Measurements from ENCODE around the gene SPPL3.
"Not testable (repeated sequence)": the region's sequence is repeated elsewhere in the genome, so short reads cannot be mapped to it uniquely, and the experiment has no call there.

The SPPL3 gene

GRCh38 chr12:120921637-120922036, 17.5 kb upstream of the SPPL3 start:
- no peak for DNase-seq (ENCODE audit: low read depth in 2 of 3, low spot score in 1 of 3)

GRCh38 chr12:120920178-120920577, 16.0 kb upstream of the SPPL3 start:
- no peak for DNase-seq (ENCODE audit: low read depth in 2 of 3, low spot score in 1 of 3)

GRCh38 chr12:120917748-120918147, 13.6 kb upstream of the SPPL3 start:
- no peak for DNase-seq (ENCODE audit: low read depth in 2 of 3, low spot score in 1 of 3)

- DNase-seq (ENCODE audit: low read depth in 2 of 3, low spot score in 1 of 3), result no peak
Observed at GRCh38 chr12:120916561-120916960, 12.4 kb upstream of the SPPL3 start.

- DNase-seq (ENCODE audit: low read depth in 2 of 3, low spot score in 1 of 3), result no peak
Observed at GRCh38 chr12:120914794-120915193, 10.6 kb upstream of the SPPL3 start.

- DNase-seq (ENCODE audit: low read depth in 2 of 3, low spot score in 1 of 3), result no peak
Observed at GRCh38 chr12:120909633-120910298, 5.6 kb upstream of the SPPL3 start.

- no peak for DNase-seq (ENCODE audit: low read depth in 2 of 3, low spot score in 1 of 3)
Observed at GRCh38 chr12:120905856-120906384, 1.8 kb upstream of the SPPL3 start.

- peak; percentile 39 to 57 (median 45) for DNase-seq (ENCODE audit: low read depth in 2 of 3, low spot score in 1 of 3)
Observed at GRCh38 chr12:120903412-120904196, 554 bp downstream of the SPPL3 start.

GRCh38 chr12:120902846-120903411, 1.2 kb downstream of the SPPL3 start:
- no peak for DNase-seq (ENCODE audit: low read depth in 2 of 3, low spot score in 1 of 3)

GRCh38 chr12:120901818-120902217, 2.3 kb downstream of the SPPL3 start:
- DNase-seq (ENCODE audit: low read depth in 2 of 3, low spot score in 1 of 3), result no peak

- not testable (repeated sequence) for DNase-seq (ENCODE audit: low read depth in 2 of 3, low spot score in 1 of 3)
Observed at GRCh38 chr12:120901101-120901500, 3.1 kb downstream of the SPPL3 start.

- DNase-seq (ENCODE audit: low read depth in 2 of 3, low spot score in 1 of 3), result no peak
Observed at GRCh38 chr12:120895532-120895931, 8.6 kb downstream of the SPPL3 start.

- no peak for DNase-seq (ENCODE audit: low read depth in 2 of 3, low spot score in 1 of 3)
Observed at GRCh38 chr12:120892265-120892664, 11.9 kb downstream of the SPPL3 start.

GRCh38 chr12:120890963-120891362, 13.2 kb downstream of the SPPL3 start:
- DNase-seq (ENCODE audit: low read depth in 2 of 3, low spot score in 1 of 3), result no peak

- DNase-seq (ENCODE audit: low read depth in 2 of 3, low spot score in 1 of 3), result peak in 1 of 3 donors; percentile 10
Observed at GRCh38 chr12:120887253-120888043, 16.7 kb downstream of the SPPL3 start.

- DNase-seq (ENCODE audit: low read depth in 2 of 3, low spot score in 1 of 3), result no peak
Observed at GRCh38 chr12:120886199-120887018, 17.7 kb downstream of the SPPL3 start.

- no peak for DNase-seq (ENCODE audit: low read depth in 2 of 3, low spot score in 1 of 3)
Observed at GRCh38 chr12:120885521-120885920, 18.6 kb downstream of the SPPL3 start.

GRCh38 chr12:120884644-120885043, 19.5 kb downstream of the SPPL3 start:
- no peak for DNase-seq (ENCODE audit: low read depth in 2 of 3, low spot score in 1 of 3)

- DNase-seq (ENCODE audit: low read depth in 2 of 3, low spot score in 1 of 3), result no peak
Observed at GRCh38 chr12:120882055-120882555, 22.1 kb downstream of the SPPL3 start.

GRCh38 chr12:120879718-120880300, 24.3 kb downstream of the SPPL3 start:
- DNase-seq (ENCODE audit: low read depth in 2 of 3, low spot score in 1 of 3), result no peak

All from stimulated activated CD4-positive, alpha-beta T cell treated with anti-CD3 and anti-CD28 coated beads, Interleukin-12 subunit alpha, Interleukin-12 subunit beta, amount 100 ng/mL, for 48 hours (primary cell).